Non-pigmented ciliary epithelial cell (primary cell): ENCODE data around the gene WDR35.
"Not testable (repeated sequence)": the region's sequence is repeated elsewhere in the genome, so short reads cannot be mapped to it uniquely, and the experiment has no call there.

ENCODE experiments used
- DNase-seq: peaks from one replicate; pipeline ENCODE4 v3.0.0-alpha.2; 2010; ENCODE audit warnings: low read depth

The WDR35 gene

DNA sequence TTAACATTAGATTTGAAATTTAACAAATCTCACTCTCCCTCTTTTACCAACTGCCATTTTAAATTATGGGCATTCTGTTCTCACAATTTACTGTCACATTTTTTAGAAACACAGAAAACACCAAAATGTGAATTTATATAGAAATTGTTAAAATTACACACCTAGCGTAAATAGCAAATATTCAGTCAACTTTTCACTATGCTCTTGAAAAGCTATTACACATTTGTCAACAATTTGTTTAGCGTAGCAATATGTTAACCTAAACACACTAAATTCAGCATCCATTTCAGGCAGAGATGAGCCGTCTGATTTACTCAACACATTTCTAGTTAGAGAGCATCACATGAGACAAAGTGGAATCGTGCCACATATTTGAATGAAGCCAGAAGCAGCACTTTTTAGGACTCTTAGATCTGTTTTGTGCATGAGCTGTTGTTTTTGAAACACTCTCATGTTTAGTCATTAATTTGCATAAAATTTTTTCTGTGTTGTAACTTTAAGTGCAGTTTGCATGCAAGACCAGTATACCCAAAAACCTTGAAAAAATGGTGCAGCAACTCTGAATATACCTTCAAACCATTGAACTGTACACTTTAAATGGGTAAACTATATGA lies 96.3 kb downstream of the WDR35 start:
- DNase-seq, result no peak

DNA sequence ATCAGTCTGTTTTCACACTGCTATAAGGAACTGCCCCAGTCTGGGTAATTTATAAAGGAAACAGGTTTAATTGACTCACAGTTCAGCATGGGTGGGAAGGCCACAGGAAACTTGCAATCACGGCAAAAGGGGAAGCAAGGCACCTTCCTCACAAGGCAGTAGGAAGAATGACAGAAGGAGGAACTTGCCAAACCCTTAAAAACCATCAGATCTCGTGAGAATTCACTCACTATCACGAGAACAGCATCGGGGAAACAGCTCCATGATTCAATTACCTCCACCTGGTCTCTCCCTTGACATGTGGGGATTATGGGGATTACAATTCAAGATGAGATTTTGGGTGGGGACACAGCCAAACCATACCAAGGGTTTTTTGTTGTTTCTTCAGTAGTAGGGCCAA lies 97.9 kb downstream of the WDR35 start:
- not testable (repeated sequence) for DNase-seq

DNA sequence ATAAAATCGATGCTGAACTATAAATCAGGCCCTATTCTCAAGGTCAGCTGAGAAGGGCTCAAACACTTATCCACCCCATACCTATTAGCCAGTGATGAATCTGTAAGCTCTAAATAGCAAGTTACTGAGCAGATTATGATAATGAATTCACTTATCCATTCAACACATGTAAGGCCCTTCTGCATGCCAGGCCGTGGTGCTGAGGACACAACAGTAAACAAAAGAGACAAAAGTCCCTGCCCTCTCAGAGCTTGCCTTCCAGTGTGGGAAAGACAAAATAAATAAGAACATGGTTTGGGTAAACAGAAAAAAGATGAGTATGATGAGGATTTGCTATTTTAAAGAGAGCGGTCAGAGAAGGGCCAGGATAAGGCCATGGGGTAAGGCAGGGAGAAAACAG lies 99.8 kb downstream of the WDR35 start:
- DNase-seq, result no peak

DNA sequence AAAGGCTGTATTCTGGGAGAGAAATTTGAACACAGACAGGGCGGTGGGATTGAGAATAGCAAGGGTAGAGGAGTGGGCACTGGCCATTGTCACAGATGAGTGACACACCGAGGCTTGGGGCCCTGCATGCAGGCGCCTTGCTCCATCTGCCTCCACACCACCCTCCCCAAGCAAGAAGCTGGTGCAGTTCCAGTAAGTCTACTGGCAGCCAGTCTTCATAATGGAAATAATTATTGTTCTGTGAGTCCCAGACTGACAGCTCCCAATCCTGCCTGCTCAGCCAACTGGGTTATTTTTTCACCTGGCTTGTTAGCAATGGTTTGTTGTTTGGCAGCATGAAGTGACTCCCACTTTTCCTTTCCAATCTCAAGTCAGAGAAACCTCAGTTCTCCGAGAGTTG lies 101.1 kb downstream of the WDR35 start:
- DNase-seq, result no peak

GRCh38 chr2:19887510-19887909 lies 102.4 kb downstream of the WDR35 start:
- DNase-seq, result no peak

DNA sequence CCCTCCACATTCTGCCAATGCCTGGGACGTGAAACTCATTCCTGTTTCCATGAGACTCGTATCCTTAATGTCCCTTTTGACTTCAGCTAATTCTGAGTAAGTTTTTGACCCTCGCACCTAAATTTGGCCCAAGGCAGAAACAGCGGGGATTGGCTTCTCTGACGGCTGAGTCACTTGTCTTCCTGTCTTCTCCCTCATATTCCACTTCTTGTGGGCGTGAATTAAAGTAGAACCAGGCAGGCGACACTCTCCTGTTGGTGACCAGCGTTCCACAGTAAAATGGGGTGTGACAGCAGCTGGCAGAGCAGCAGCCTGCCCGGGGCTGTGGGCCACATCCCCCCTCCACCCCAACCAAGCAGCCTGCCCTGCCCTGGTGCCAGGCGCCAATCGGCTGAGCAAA lies 103.6 kb downstream of the WDR35 start:
- no peak for DNase-seq

- DNase-seq, result no peak
Measured at GRCh38 chr2:19885791-19886190, 104.1 kb downstream of the WDR35 start.

GRCh38 chr2:19883971-19884720 lies 105.8 kb downstream of the WDR35 start:
- no peak for DNase-seq

DNA sequence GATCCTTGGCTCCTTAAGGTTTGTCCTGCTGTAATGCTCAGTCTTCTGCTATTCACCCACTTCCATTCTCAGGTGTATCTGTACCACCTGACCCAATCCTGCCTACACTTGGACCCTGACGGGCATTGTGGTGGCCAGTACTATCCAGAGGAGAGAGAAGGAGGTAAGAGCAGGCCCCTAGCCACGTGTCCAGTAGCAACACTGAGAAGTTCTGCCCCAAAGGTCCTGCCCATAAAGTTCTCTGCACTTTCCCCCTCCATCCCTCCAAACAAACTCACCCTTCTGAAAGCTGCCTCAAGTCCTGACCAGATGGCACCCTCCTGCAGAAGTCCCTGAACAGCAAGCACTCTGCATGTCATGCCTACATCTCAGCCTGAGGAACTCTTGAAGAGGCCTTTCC lies 106.4 kb downstream of the WDR35 start:
- DNase-seq, result no peak

- DNase-seq, result no peak
Measured at GRCh38 chr2:19882286-19882685, 107.6 kb downstream of the WDR35 start.

DNA sequence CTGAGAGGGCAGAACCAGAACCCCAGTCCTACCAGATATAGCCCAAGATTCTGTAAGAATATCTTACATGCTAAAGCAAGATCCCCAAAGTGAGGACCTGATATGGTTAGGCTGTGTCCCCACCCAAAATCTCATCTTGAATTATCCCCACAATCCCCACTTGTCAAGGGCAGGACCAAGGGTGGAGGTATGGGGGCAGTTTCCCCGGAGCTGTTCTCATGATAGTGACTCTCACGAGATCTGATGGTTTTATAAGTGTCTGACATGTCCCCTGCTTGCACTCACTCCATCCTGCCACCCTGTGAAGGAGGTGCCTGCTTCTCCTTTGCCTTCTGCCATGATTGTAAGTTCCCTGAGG lies 108.0 kb downstream of the WDR35 start:
- DNase-seq, result no peak

DNA sequence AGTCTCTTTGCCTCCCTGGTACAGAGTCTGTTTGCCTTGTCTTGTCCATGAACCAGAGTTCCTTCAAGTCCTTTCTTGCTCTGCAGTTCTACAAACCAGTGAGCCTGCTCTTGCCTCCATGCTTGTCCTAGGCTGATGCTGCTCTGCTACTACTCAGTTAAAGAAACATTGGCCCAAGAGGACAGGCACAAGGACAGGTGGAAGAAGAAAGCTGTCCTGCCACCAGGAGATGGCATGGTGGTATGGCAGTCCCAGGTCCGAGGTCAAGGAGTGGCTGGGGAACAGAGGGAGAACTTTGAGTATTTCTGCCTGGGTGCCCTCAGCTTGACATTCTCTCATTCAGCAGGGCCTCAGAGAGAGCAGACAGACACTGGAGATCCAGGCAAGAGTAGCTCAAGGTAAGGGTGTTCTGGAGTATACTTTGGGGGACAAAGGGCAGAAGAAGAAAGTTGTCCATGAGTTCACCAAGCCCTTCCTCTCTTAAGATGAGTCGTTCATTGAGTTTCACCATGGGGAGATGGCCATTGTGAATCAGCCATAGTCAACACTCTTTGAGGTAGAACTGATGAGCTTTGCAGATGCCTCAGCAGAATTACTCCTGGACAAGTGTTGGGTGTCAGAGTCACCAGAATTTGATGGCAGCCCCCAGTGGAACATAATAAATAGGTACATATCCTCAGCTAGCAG lies 108.5 kb downstream of the WDR35 start:
- no peak for DNase-seq

- DNase-seq, result not testable (repeated sequence)
Measured at GRCh38 chr2:19880191-19880590, 109.7 kb downstream of the WDR35 start.

- no peak for DNase-seq
Measured at GRCh38 chr2:19879120-19879519, 110.8 kb downstream of the WDR35 start.

- no peak for DNase-seq
Measured at GRCh38 chr2:19878268-19879046, 111.4 kb downstream of the WDR35 start.

GRCh38 chr2:19876751-19877150 lies 113.2 kb downstream of the WDR35 start:
- DNase-seq, result no peak

DNA sequence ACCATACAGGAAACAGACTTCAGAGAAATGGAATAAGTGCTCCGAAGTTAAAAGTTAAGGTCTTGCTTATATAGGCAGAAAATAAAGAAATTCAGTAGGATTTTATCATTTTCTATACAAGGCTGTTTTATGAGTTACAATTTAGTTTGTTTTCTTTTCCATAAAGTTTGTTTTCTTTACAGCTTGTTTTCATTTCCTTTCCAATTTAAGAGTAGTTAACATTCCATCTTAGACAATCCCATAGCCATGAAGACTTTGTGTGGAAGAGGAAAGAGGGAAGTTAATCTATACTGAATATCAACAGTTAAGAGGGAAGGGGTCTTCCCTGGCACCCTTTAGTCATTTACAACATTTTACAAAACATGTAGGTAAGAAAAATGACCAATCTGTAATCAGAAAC lies 114.6 kb downstream of the WDR35 start:
- no peak for DNase-seq

GRCh38 chr2:19874726-19875125 lies 115.2 kb downstream of the WDR35 start:
- DNase-seq, result no peak

- DNase-seq, result no peak
Measured at GRCh38 chr2:19873014-19873413, 116.9 kb downstream of the WDR35 start.

- no peak for DNase-seq
Measured at GRCh38 chr2:19872302-19872701, 117.6 kb downstream of the WDR35 start.

- DNase-seq, result no peak
Measured at GRCh38 chr2:19871836-19872235, 118.1 kb downstream of the WDR35 start.

DNA sequence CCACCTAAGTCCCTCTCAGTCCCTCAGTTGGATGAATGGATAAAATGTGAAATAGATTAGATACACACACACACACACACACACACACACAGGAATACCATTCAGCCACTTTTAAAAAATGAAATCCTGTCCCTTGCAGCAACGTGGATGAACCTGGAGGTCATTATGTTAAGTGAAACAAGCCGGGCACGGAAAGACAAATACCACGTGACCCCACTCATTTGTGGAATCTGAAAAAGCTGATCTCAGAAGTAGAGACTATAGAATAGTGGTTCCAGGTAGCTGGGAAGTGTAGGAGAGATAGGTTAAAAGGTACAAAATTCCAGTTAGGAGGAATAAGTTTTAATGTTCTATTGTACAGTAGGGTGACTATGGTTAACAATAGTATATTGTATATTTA lies 119.1 kb downstream of the WDR35 start:
- DNase-seq, result no peak
